Measurements from ENCODE around the gene SHISA9. TPM values are rescaled to one million over a fixed set of nuclear protein-coding genes. Genes with fewer than 3 reads are reported as not detected.

SHISA9 gene
- polyA plus RNA-seq, 1 of the 3 experiments (the other 2 are of a cell fraction): 0.02 TPM

GRCh38 chr16:13157082-13157481 lies 255.7 kb downstream of the SHISA9 start:
- DNase-seq: no peak
- Histone ChIP-seq H3K79me2 (ENCODE audit: insufficient read depth) (no peaks in the 10 kb centered on the region), H2AFZ (ENCODE audit: low read depth) (no peak overlapping the region), H4K20me1 (ENCODE audit: insufficient read depth) (no peaks in the 10 kb centered on the region), H3K9me3 (no peaks in the 10 kb centered on the region), H3K4me1 (ENCODE audit: control insufficient read depth in 1 of 2, insufficient read depth in 2 of 2, low read depth in 1 of 2, low read length in 1 of 2) (no peaks in the 10 kb centered on the region), H3K4me2 (no peak overlapping the region), H3K4me3 (ENCODE audit: low read depth in 2 of 2, low read length in 1 of 2) (no peak overlapping the region), H3K27ac (ENCODE audit: low read depth in 2 of 2, low read length in 1 of 2) (no peak overlapping the region), H3K9ac (no peak overlapping the region), H3K9me2 (no peaks in the 10 kb centered on the region), H3K36me3 (replicated peaks in 1 of 2; ENCODE audit: control insufficient read depth in 1 of 2, insufficient read depth in 2 of 2, low read length in 1 of 2) (no peaks in the 10 kb centered on the region), H3K27me3 (ENCODE audit: insufficient read depth) (no peaks in the 10 kb centered on the region), H3F3A (replicated peaks; ENCODE audit: insufficient read depth) (no peaks in the 10 kb centered on the region)
- 10% methylated on average over 3 of the region's 3 CpGs for WGBS (ENCODE audit: low lambda C conversion rate)
- CTCF ChIA-PET: no interaction called here
- POLR2A ChIA-PET: no interaction called here
- no peak for TF ChIP-seq RFX5 (IDR thresholded peaks at IDR 0.05; ENCODE audit: low read length)
- no peak for TF ChIP-seq RXRA (IDR thresholded peaks at IDR 0.05; ENCODE audit: borderline replicate concordance, low read depth)
- TF ChIP-seq FOSL2 (IDR thresholded peaks at IDR 0.05; ENCODE audit: borderline replicate concordance, low read depth): no peak
- TF ChIP-seq IRF3 (IDR thresholded peaks at IDR 0.05; ENCODE audit: low read depth, low read length): no peak
- TF ChIP-seq CHD2 (IDR thresholded peaks at IDR 0.05; ENCODE audit: low read length, partially characterized antibody): no peak
- no peak for TF ChIP-seq NFIC (IDR thresholded peaks at IDR 0.05; ENCODE audit: borderline replicate concordance)
- TF ChIP-seq ELF1 (IDR thresholded peaks at IDR 0.05): no peak
- no peak for TF ChIP-seq EZH2phosphoT487 (IDR thresholded peaks at IDR 0.05; ENCODE audit: borderline replicate concordance, low read depth)

- Histone ChIP-seq H3F3A (replicated peaks; ENCODE audit: insufficient read depth) (no peaks in the 10 kb centered on the region), H3K9me2 (no peaks in the 10 kb centered on the region), H3K36me3 (replicated peaks in 1 of 2; ENCODE audit: control insufficient read depth in 1 of 2, insufficient read depth in 2 of 2, low read length in 1 of 2) (no peaks in the 10 kb centered on the region), H4K20me1 (ENCODE audit: insufficient read depth) (no peaks in the 10 kb centered on the region), H3K9me3 (no peaks in the 10 kb centered on the region), H3K4me2 (no peak overlapping the region), H3K79me2 (ENCODE audit: insufficient read depth) (no peaks in the 10 kb centered on the region), H3K9ac (no peak overlapping the region), H2AFZ (ENCODE audit: low read depth) (no peak overlapping the region), H3K27ac (ENCODE audit: low read depth in 2 of 2, low read length in 1 of 2) (no peak overlapping the region), H3K4me3 (ENCODE audit: low read depth in 2 of 2, low read length in 1 of 2) (no peak overlapping the region), H3K4me1 (ENCODE audit: control insufficient read depth in 1 of 2, insufficient read depth in 2 of 2, low read depth in 1 of 2, low read length in 1 of 2) (no peaks in the 10 kb centered on the region), H3K27me3 (ENCODE audit: insufficient read depth) (no peaks in the 10 kb centered on the region)
- WGBS (ENCODE audit: low lambda C conversion rate): 45% methylated on average over 3 of the region's 3 CpGs
- DNase-seq: no peak
- ChIA-PET POLR2A (no interaction called here), CTCF (no interaction called here)
- TF ChIP-seq GABPA (IDR thresholded peaks at IDR 0.05; ENCODE audit: low read depth): no peak
- no peak for TF ChIP-seq PBX3 (IDR thresholded peaks at IDR 0.05)
- TF ChIP-seq NRF1 (IDR thresholded peaks at IDR 0.05; ENCODE audit: low read depth, low read length): no peak
- TF ChIP-seq, protein P1, sequence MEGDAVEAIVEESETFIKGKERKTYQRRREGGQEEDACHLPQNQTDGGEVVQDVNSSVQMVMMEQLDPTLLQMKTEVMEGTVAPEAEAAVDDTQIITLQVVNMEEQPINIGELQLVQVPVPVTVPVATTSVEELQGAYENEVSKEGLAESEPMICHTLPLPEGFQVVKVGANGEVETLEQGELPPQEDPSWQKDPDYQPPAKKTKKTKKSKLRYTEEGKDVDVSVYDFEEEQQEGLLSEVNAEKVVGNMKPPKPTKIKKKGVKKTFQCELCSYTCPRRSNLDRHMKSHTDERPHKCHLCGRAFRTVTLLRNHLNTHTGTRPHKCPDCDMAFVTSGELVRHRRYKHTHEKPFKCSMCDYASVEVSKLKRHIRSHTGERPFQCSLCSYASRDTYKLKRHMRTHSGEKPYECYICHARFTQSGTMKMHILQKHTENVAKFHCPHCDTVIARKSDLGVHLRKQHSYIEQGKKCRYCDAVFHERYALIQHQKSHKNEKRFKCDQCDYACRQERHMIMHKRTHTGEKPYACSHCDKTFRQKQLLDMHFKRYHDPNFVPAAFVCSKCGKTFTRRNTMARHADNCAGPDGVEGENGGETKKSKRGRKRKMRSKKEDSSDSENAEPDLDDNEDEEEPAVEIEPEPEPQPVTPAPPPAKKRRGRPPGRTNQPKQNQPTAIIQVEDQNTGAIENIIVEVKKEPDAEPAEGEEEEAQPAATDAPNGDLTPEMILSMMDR (IDR thresholded peaks at IDR 0.05): no peak
- TF ChIP-seq USF1 (IDR thresholded peaks at IDR 0.05; ENCODE audit: borderline replicate concordance, low read depth): no peak
- TF ChIP-seq ZBTB33 (IDR thresholded peaks at IDR 0.05; ENCODE audit: borderline replicate concordance, low read depth): no peak
- no peak for TF ChIP-seq ELF1 (IDR thresholded peaks at IDR 0.05)
- no peak for TF ChIP-seq CHD2 (IDR thresholded peaks at IDR 0.05; ENCODE audit: low read length, partially characterized antibody)
- no peak for TF ChIP-seq SIN3A (IDR thresholded peaks at IDR 0.05; ENCODE audit: borderline replicate concordance, low read depth, low read length)
- TF ChIP-seq MEF2A (IDR thresholded peaks at IDR 0.05; ENCODE audit: borderline replicate concordance, low read depth): no peak
- TF ChIP-seq, protein P2, sequence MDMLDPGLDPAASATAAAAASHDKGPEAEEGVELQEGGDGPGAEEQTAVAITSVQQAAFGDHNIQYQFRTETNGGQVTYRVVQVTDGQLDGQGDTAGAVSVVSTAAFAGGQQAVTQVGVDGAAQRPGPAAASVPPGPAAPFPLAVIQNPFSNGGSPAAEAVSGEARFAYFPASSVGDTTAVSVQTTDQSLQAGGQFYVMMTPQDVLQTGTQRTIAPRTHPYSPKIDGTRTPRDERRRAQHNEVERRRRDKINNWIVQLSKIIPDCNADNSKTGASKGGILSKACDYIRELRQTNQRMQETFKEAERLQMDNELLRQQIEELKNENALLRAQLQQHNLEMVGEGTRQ (IDR thresholded peaks at IDR 0.05; ENCODE audit: borderline replicate concordance, low read depth, low read length): no peak
- no peak for TF ChIP-seq FOSL2 (IDR thresholded peaks at IDR 0.05; ENCODE audit: borderline replicate concordance, low read depth)
- TF ChIP-seq TCF12 (IDR thresholded peaks at IDR 0.05): no peak
- no peak for TF ChIP-seq JUND (IDR thresholded peaks at IDR 0.05)
- no peak for TF ChIP-seq SMC3 (IDR thresholded peaks at IDR 0.05; ENCODE audit: low read depth, low read length)
- no peak for TF ChIP-seq RXRA (IDR thresholded peaks at IDR 0.05; ENCODE audit: borderline replicate concordance, low read depth)
- TF ChIP-seq NFIC (IDR thresholded peaks at IDR 0.05; ENCODE audit: borderline replicate concordance): no peak
These were observed 257.0 kb downstream of the SHISA9 start for GRCh38 chr16:13158427-13158826.

Measured in SK-N-SH (cell line).